Keratinocyte (primary cell): ENCODE data around the gene DBP. TPM values are rescaled to one million over a fixed set of nuclear protein-coding genes. Genes with fewer than 3 reads are reported as not detected.

ENCODE experiments used
- DNase-seq: peaks from one replicate; pipeline ENCODE4 v3.0.0-alpha.2; 2011; ENCODE audit warnings: low read depth, missing footprints, low spot score
- FAIRE-seq: peaks from 2 replicates; lab custom pipeline; 2011; peaks lifted over from hg19 to GRCh38; lab: Jason Lieb, UNC
- H2AFZ ChIP-seq: 2 replicates; pipeline ENCODE4 v1.6.0; 2012; ENCODE audit warnings: low read length, control low read depth, inconsistent platforms; ENCODE audit not compliant: control insufficient read depth
- H3K27ac ChIP-seq: 2 replicates; pipeline ENCODE4 v1.5.1; 2011; ENCODE audit warnings: low read length; ENCODE audit not compliant: control insufficient read depth, insufficient read depth
- H3K27me3 ChIP-seq: 3 replicates; pipeline ENCODE4 v1.6.0; 2011; ENCODE audit warnings: low read length; ENCODE audit not compliant: control insufficient read depth, insufficient read depth; ENCODE audit errors: extremely low read depth
- H3K36me3 ChIP-seq, 2 experiments: 2 replicates in 1 of 2; 3 replicates in 1 of 2; pipeline ENCODE4 v1.5.1; 2011; ENCODE audit warnings: low read length in 2 of 2, mild to moderate bottlenecking in 1 of 2; ENCODE audit not compliant: control insufficient read depth in 2 of 2, insufficient read depth in 2 of 2; ENCODE audit errors: extremely low read depth in 1 of 2
- H3K4me1 ChIP-seq: 3 replicates; pipeline ENCODE4 v1.5.1; 2011; ENCODE audit warnings: low read length; ENCODE audit not compliant: control insufficient read depth, insufficient read depth; ENCODE audit errors: extremely low read depth
- H3K4me2 ChIP-seq: 3 replicates; pipeline ENCODE4 v1.6.0; 2011; ENCODE audit warnings: low read depth, low read length; ENCODE audit not compliant: control insufficient read depth, insufficient read depth; ENCODE audit errors: extremely low read depth
- H3K4me3 ChIP-seq, 3 experiments: fragments of 200-600 bp in 1 of 3; sonication (generic) in 1 of 3; 2 replicates in 2 of 3; 3 replicates in 1 of 3; pipeline ENCODE4 v1.5.1; 2011 to 2016; ENCODE audit warnings: low read length in 3 of 3, mild to moderate bottlenecking in 3 of 3, control low read depth in 2 of 3, inconsistent platforms in 1 of 3, low read depth in 1 of 3, mixed read lengths in 1 of 3, mixed run types in 1 of 3, moderate library complexity in 1 of 3; ENCODE audit not compliant: control insufficient read depth in 2 of 3, insufficient read depth in 2 of 3; ENCODE audit errors: extremely low read depth in 1 of 3
- H3K79me2 ChIP-seq: 2 replicates; pipeline ENCODE4 v1.6.0; 2012; ENCODE audit warnings: low read length; ENCODE audit not compliant: control insufficient read depth, insufficient read depth
- H3K9ac ChIP-seq: 3 replicates; pipeline ENCODE4 v1.6.0; 2011; ENCODE audit warnings: low read length; ENCODE audit not compliant: control insufficient read depth, insufficient read depth; ENCODE audit errors: extremely low read depth
- H3K9me1 ChIP-seq: 3 replicates; pipeline ENCODE4 v1.6.0; 2011; ENCODE audit warnings: low read length; ENCODE audit not compliant: control insufficient read depth, insufficient read depth; ENCODE audit errors: extremely low read depth
- H3K9me3 ChIP-seq: 2 replicates; pipeline ENCODE4 v1.5.1; 2012; ENCODE audit warnings: low read depth, low read length; ENCODE audit not compliant: control insufficient read depth
- H4K20me1 ChIP-seq: 3 replicates; pipeline ENCODE4 v1.6.0; 2011; ENCODE audit warnings: low read length; ENCODE audit not compliant: control insufficient read depth, insufficient read depth; ENCODE audit errors: extremely low read depth
- EZH2 ChIP-seq: IDR thresholded peaks from one replicate; pipeline ENCODE4 v1.6.1; 2012; ENCODE audit warnings: inconsistent platforms, mild to moderate bottlenecking, low read length, moderate library complexity
- dilution Hi-C: fragments of 300-500 bp; cut with MboI; formaldehyde crosslinking; loops from one replicate; pipeline ENCODE4 v1.7.0; 2020; ENCODE audit warnings: low sequenced_read_pairs; ENCODE audit not compliant: extremely low pct_ligation_motif_present
- polyA plus RNA-seq, 5 experiments: library from polyadenylated mRNA; depleted of rRNA in 3 of 5; stranded (reverse) in 3 of 5; stranded (forward) in 1 of 5; unstranded in 1 of 5; fragments of >200 nt; gene quantifications; 1 replicate in 1 of 5; 2 replicates in 3 of 5; 3 replicates in 1 of 5; pipeline versions ENCODE4 v1.2.1 to v1.2.3, GENCODE V29; 2011 to 2012; ENCODE audit warnings: missing spikeins in 2 of 5, low read depth in 1 of 5, low replicate concordance in 1 of 5
- TF ChIP-seq, protein P1 (sequence below), 3 experiments: IDR thresholded peaks in 1 of 3; conservative IDR thresholded peaks in 1 of 3; optimal IDR thresholded peaks in 1 of 3; 2 replicates in 2 of 3; 3 replicates in 1 of 3; pipeline versions ENCODE3 to v1.5.1; 2011; ENCODE audit warnings: low read length in 3 of 3, mild to moderate bottlenecking in 3 of 3, moderate library complexity in 2 of 3, control low read depth in 1 of 3, inconsistent platforms in 1 of 3; ENCODE audit not compliant: insufficient read depth in 2 of 3; ENCODE audit errors: extremely low read depth in 1 of 3

Gene DBP
- polyA plus RNA-seq, 1 donor (not counting 4 experiments of a cell fraction or from before 2014, with no cell fraction given), result 1.0 TPM

DNA sequence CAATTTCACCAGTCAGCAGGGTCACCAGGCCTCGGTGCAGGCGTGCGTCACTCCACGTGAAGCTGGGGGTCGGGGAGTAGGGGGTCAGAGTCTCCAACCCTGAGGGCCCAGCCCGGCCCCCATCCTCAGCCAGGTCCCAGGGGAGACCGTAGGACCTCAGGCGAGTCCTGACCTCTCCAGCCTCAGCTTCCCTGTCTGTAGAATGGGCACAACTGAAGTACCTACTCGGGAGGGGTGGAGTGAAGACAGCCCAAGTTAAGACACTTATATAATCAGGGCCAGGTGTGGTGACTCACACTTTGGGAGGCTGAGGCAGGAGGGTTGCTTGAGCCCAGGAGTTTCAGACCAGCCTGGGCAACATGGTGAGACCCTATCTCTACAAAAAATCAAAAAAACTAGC, 33.3 kb downstream of the DBP start:
- Histone ChIP-seq H3K27ac (no peak overlapping the region), H3K79me2 (no peaks in the 10 kb centered on the region), H3K27me3 (no peaks in the 10 kb centered on the region), H3K9me3 (no peaks in the 10 kb centered on the region), H3K4me1 (no peaks in the 10 kb centered on the region), H3K9ac (no peak overlapping the region), H2AFZ (no peak overlapping the region), H3K4me3 (no peak overlapping the region), H3K9me1 (no peaks in the 10 kb centered on the region), H4K20me1 (no peaks in the 10 kb centered on the region), H3K36me3 (no peaks in the 10 kb centered on the region), H3K4me2 (no peak overlapping the region)
- FAIRE-seq, result no peak
- no peak for DNase-seq
- TF ChIP-seq EZH2, result no peak
- TF ChIP-seq, protein P1, sequence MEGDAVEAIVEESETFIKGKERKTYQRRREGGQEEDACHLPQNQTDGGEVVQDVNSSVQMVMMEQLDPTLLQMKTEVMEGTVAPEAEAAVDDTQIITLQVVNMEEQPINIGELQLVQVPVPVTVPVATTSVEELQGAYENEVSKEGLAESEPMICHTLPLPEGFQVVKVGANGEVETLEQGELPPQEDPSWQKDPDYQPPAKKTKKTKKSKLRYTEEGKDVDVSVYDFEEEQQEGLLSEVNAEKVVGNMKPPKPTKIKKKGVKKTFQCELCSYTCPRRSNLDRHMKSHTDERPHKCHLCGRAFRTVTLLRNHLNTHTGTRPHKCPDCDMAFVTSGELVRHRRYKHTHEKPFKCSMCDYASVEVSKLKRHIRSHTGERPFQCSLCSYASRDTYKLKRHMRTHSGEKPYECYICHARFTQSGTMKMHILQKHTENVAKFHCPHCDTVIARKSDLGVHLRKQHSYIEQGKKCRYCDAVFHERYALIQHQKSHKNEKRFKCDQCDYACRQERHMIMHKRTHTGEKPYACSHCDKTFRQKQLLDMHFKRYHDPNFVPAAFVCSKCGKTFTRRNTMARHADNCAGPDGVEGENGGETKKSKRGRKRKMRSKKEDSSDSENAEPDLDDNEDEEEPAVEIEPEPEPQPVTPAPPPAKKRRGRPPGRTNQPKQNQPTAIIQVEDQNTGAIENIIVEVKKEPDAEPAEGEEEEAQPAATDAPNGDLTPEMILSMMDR (optimal IDR thresholded peaks at IDR 0.05 in 1 of 3, IDR thresholded peaks at IDR 0.05 in 1 of 3, conservative IDR thresholded peaks at IDR 0.05 in 1 of 3; ENCODE audit: extremely low read depth in 1 of 3, insufficient read depth in 2 of 3, low read length in 3 of 3), result no peak
- dilution Hi-C loops, result no loop called here

DNA sequence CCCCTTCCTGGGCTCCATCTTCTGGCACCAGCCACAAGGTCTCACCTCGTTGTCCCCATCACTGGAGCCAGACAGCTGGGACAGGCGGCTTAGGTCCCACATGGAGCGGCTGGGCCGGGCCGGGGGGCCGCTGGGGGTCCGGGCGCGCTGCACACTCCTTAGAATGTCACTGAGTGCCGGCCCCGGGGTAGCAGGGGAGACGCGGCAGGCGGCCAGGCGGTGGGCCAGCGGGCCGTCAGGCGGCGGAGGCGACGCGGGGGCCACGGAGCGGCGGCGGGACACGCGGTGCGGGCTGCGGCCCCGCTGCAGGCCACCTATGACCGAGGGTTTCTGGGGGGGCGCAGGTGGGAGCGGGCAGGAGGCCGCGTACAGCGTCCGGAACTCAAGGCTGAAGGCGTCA, 33.7 kb downstream of the DBP start:
- no peaks in the 10 kb centered on the region for H3K9me3 ChIP-seq
- no peaks in the 10 kb centered on the region for H3K79me2 ChIP-seq
- DNase-seq (no peak), FAIRE-seq (no peak)
- no peaks in the 10 kb centered on the region for H3K27me3 ChIP-seq
- dilution Hi-C loops, result no loop called here
- H3K36me3 ChIP-seq, result no peaks in the 10 kb centered on the region
- no peak overlapping the region for H3K4me3 ChIP-seq
- H3K9ac ChIP-seq, result no peak overlapping the region
- H3K4me2 ChIP-seq, result no peak overlapping the region
- TF ChIP-seq, protein P1 (optimal IDR thresholded peaks at IDR 0.05 in 1 of 3, IDR thresholded peaks at IDR 0.05 in 1 of 3, conservative IDR thresholded peaks at IDR 0.05 in 1 of 3; ENCODE audit: extremely low read depth in 1 of 3, insufficient read depth in 2 of 3, low read length in 3 of 3), result no peak
- TF ChIP-seq EZH2, result no peak
- no peak overlapping the region for H3K27ac ChIP-seq
- no peaks in the 10 kb centered on the region for H3K4me1 ChIP-seq
- no peaks in the 10 kb centered on the region for H3K9me1 ChIP-seq
- H4K20me1 ChIP-seq, result no peaks in the 10 kb centered on the region
- H2AFZ ChIP-seq, result no peak overlapping the region
